ENCODE results near the gene PRRG4.
A peak's percentile ranks its signal among the peaks of the same experiment; 100 is the strongest.
"Not testable (repeated sequence)": the region's sequence is repeated elsewhere in the genome, so short reads cannot be mapped to it uniquely, and the experiment has no call there.

Gene PRRG4

GRCh38 chr11:32887707-32888383 is 58.1 kb downstream of the PRRG4 start:
- not testable (repeated sequence) for DNase-seq

- not testable (repeated sequence) for DNase-seq
Observed at GRCh38 chr11:32888384-32888710, 58.6 kb downstream of the PRRG4 start.

- no peak for DNase-seq
Observed at GRCh38 chr11:32888805-32889204, 59.1 kb downstream of the PRRG4 start.

- no peak for DNase-seq
Observed at GRCh38 chr11:32890843-32891656, 61.3 kb downstream of the PRRG4 start.

- DNase-seq: no peak
Observed at GRCh38 chr11:32891657-32892354, 62.1 kb downstream of the PRRG4 start.

GRCh38 chr11:32892355-32893092 is 62.8 kb downstream of the PRRG4 start, which contains the start of gene QSER1:
TSS of gene QSER1 (plus strand) at chr11:32892811. CDS start at chr11:32893126, 315 bp downstream.
- DNase-seq: peak; percentile 60

GRCh38 chr11:32893093-32893342 is 63.3 kb downstream of the PRRG4 start:
- DNase-seq: no peak

GRCh38 chr11:32893343-32894148 is 63.8 kb downstream of the PRRG4 start:
- peak; percentile 21 for DNase-seq

- DNase-seq: no peak
Observed at GRCh38 chr11:32894149-32894827, 64.6 kb downstream of the PRRG4 start.

- no peak for DNase-seq
Observed at GRCh38 chr11:32894921-32895320, 65.2 kb downstream of the PRRG4 start.

GRCh38 chr11:32895471-32895870 is 65.7 kb downstream of the PRRG4 start:
- DNase-seq: no peak

GRCh38 chr11:32897103-32897502 is 67.4 kb downstream of the PRRG4 start:
- no peak for DNase-seq

GRCh38 chr11:32899438-32899837 is 69.7 kb downstream of the PRRG4 start:
- no peak for DNase-seq

- no peak for DNase-seq
Observed at GRCh38 chr11:32902089-32902665, 72.5 kb downstream of the PRRG4 start.

GRCh38 chr11:32905028-32905667 is 75.4 kb downstream of the PRRG4 start:
- DNase-seq: no peak
